HEK293 (cell line): ENCODE data around the gene HYOU1.

ENCODE experiments used
- BCL11A ChIP-seq: fragments of 450-650 bp; formaldehyde crosslinking; IDR thresholded peaks from 2 replicates; pipeline ENCODE4 v1.5.1; 2016; ENCODE audit warnings: low read depth, missing biosample characterization, missing genetic modification characterization
- FEZF1 ChIP-seq: fragments of 450-650 bp; formaldehyde crosslinking; IDR thresholded peaks from 2 replicates; pipeline ENCODE4 v1.5.1; 2016; ENCODE audit warnings: missing biosample characterization, missing genetic modification characterization
- GFI1B ChIP-seq: fragments of 450-650 bp; formaldehyde crosslinking; IDR thresholded peaks from 2 replicates; pipeline ENCODE4 v1.5.1; 2016; ENCODE audit warnings: missing biosample characterization, missing genetic modification characterization
- KLF9 ChIP-seq: fragments of 450-650 bp; formaldehyde crosslinking; IDR thresholded peaks from 2 replicates; pipeline ENCODE4 v1.5.1; 2016; ENCODE audit warnings: missing biosample characterization, missing genetic modification characterization, low read depth
- MEIS1 ChIP-seq: sonication (generic); formaldehyde crosslinking; IDR thresholded peaks from 2 replicates; pipeline ENCODE4 v1.8.1; 2022; ENCODE audit warnings: missing genetic modification reagents, mild to moderate bottlenecking, borderline replicate concordance
- PATZ1 ChIP-seq: fragments of 450-650 bp; formaldehyde crosslinking; IDR thresholded peaks from 2 replicates; pipeline ENCODE4 v1.5.1; 2016; ENCODE audit warnings: missing biosample characterization, missing genetic modification characterization
- SCRT2 ChIP-seq: fragments of 450-650 bp; formaldehyde crosslinking; IDR thresholded peaks from 2 replicates; pipeline ENCODE4 v1.5.1; 2016; ENCODE audit warnings: missing biosample characterization, missing genetic modification characterization
- ZBTB44 ChIP-seq: fragments of 450-650 bp; IDR thresholded peaks from 2 replicates; pipeline ENCODE4 v1.5.1; 2018; ENCODE audit warnings: missing biosample characterization, mild to moderate bottlenecking, missing genetic modification characterization
- ZFP41 ChIP-seq: fragments of 450-650 bp; formaldehyde crosslinking; IDR thresholded peaks from 2 replicates; pipeline ENCODE4 v1.5.1; 2016; ENCODE audit warnings: missing biosample characterization, missing genetic modification characterization, borderline replicate concordance
- ZFP69B ChIP-seq: fragments of 450-650 bp; formaldehyde crosslinking; IDR thresholded peaks from 2 replicates; pipeline ENCODE4 v1.5.1; 2016; ENCODE audit warnings: missing biosample characterization, missing genetic modification characterization
- ZNF133 ChIP-seq: fragments of 450-650 bp; formaldehyde crosslinking; IDR thresholded peaks from 2 replicates; pipeline ENCODE4 v1.5.1; 2016; ENCODE audit warnings: missing biosample characterization, missing genetic modification characterization
- ZNF138 ChIP-seq: fragments of 450-650 bp; formaldehyde crosslinking; IDR thresholded peaks from 2 replicates; pipeline ENCODE4 v1.5.1; 2016; ENCODE audit warnings: missing biosample characterization, missing genetic modification characterization, borderline replicate concordance
- ZNF184 ChIP-seq: fragments of 450-650 bp; IDR thresholded peaks from 2 replicates; pipeline ENCODE4 v1.5.1; 2018; ENCODE audit warnings: missing biosample characterization, mild to moderate bottlenecking, missing genetic modification characterization
- ZNF223 ChIP-seq: fragments of 450-650 bp; formaldehyde crosslinking; IDR thresholded peaks from 2 replicates; pipeline ENCODE4 v1.5.1; 2016; ENCODE audit warnings: missing biosample characterization, missing genetic modification characterization
- ZNF280D ChIP-seq: fragments of 450-650 bp; formaldehyde crosslinking; IDR thresholded peaks from 2 replicates; pipeline ENCODE4 v1.5.1; 2016; ENCODE audit warnings: missing biosample characterization, missing genetic modification characterization
- ZNF354C ChIP-seq: fragments of 450-650 bp; formaldehyde crosslinking; IDR thresholded peaks from 2 replicates; pipeline ENCODE4 v1.5.1; 2016; ENCODE audit warnings: missing biosample characterization, missing genetic modification characterization, low read depth, borderline replicate concordance
- ZNF362 ChIP-seq: fragments of 450-650 bp; formaldehyde crosslinking; IDR thresholded peaks from 2 replicates; pipeline ENCODE4 v1.5.1; 2016; ENCODE audit warnings: missing biosample characterization, missing genetic modification characterization
- ZNF398 ChIP-seq: fragments of 450-650 bp; formaldehyde crosslinking; IDR thresholded peaks from 2 replicates; pipeline ENCODE4 v1.5.1; 2017; ENCODE audit warnings: missing biosample characterization, missing genetic modification characterization
- ZNF416 ChIP-seq: fragments of 450-650 bp; formaldehyde crosslinking; IDR thresholded peaks from 2 replicates; pipeline ENCODE4 v1.5.1; 2016; ENCODE audit warnings: missing biosample characterization, missing genetic modification characterization
- ZNF510 ChIP-seq: fragments of 450-650 bp; formaldehyde crosslinking; IDR thresholded peaks from 2 replicates; pipeline ENCODE4 v1.5.1; 2018; ENCODE audit warnings: mild to moderate bottlenecking, missing genetic modification characterization, missing biosample characterization; ENCODE audit not compliant: insufficient replicate concordance
- ZNF521 ChIP-seq: fragments of 450-650 bp; formaldehyde crosslinking; IDR thresholded peaks from 2 replicates; pipeline ENCODE4 v1.5.1; 2017; ENCODE audit warnings: missing biosample characterization, mild to moderate bottlenecking, missing genetic modification characterization
- ZNF530 ChIP-seq: fragments of 450-650 bp; formaldehyde crosslinking; IDR thresholded peaks from 2 replicates; pipeline ENCODE4 v1.5.1; 2016; ENCODE audit warnings: low read depth, missing biosample characterization, missing genetic modification characterization
- ZNF555 ChIP-seq: fragments of 450-650 bp; formaldehyde crosslinking; conservative IDR thresholded peaks from 2 replicates; pipeline ENCODE4 v1.5.1; 2017; ENCODE audit warnings: missing biosample characterization, mild to moderate bottlenecking, missing genetic modification characterization, inconsistent platforms
- ZNF621 ChIP-seq: fragments of 450-650 bp; formaldehyde crosslinking; IDR thresholded peaks from 2 replicates; pipeline ENCODE4 v1.5.1; 2017; ENCODE audit warnings: missing biosample characterization, missing genetic modification characterization
- ZNF626 ChIP-seq: fragments of 450-650 bp; sonication (Bioruptor Pico); formaldehyde crosslinking; IDR thresholded peaks from 2 replicates; pipeline ENCODE4 v1.5.1; 2018; ENCODE audit warnings: missing biosample characterization, missing genetic modification characterization, inconsistent platforms
- ZNF639 ChIP-seq: fragments of 450-650 bp; formaldehyde crosslinking; IDR thresholded peaks from 2 replicates; pipeline ENCODE4 v1.5.1; 2016; ENCODE audit warnings: missing biosample characterization, missing genetic modification characterization
- ZNF660 ChIP-seq: fragments of 450-650 bp; IDR thresholded peaks from 2 replicates; pipeline ENCODE4 v1.5.1; 2018; ENCODE audit warnings: missing biosample characterization, mild to moderate bottlenecking, missing genetic modification characterization
- ZNF776 ChIP-seq: fragments of 450-650 bp; formaldehyde crosslinking; IDR thresholded peaks from 2 replicates; pipeline ENCODE4 v1.5.0; 2017; ENCODE audit warnings: missing biosample characterization, missing genetic modification characterization, borderline replicate concordance

The HYOU1 gene

GRCh38 chr11:119091966-119092879 lies 35.2 kb upstream of the HYOU1 start (continued):
- no peak for TF ChIP-seq ZNF416
- no peak for TF ChIP-seq ZNF626
- no peak for TF ChIP-seq ZNF354C
- no peak for TF ChIP-seq KLF9 (tag by site-specific recombination)
- TF ChIP-seq ZNF223 (tag by site-specific recombination): no peak
- no peak for TF ChIP-seq ZNF510 (tag by site-specific recombination)
- no peak for TF ChIP-seq ZNF621 (tag by site-specific recombination)
- no peak for TF ChIP-seq GFI1B (tag by site-specific recombination)
- no peak for TF ChIP-seq ZNF280D (tag by site-specific recombination)
- TF ChIP-seq MEIS1 (CRISPR knock-in tag): no peak
- no peak for TF ChIP-seq ZNF555 (tag by site-specific recombination)
- no peak for TF ChIP-seq ZFP41
- no peak for TF ChIP-seq ZBTB44
- TF ChIP-seq BCL11A (tag by site-specific recombination): no peak
- no peak for TF ChIP-seq ZNF138
- TF ChIP-seq ZNF398 (tag by site-specific recombination): no peak
- no peak for TF ChIP-seq ZNF184
- TF ChIP-seq FEZF1: no peak
- TF ChIP-seq ZNF639 (tag by site-specific recombination): no peak
- TF ChIP-seq ZNF521 (tag by site-specific recombination): no peak
- TF ChIP-seq ZNF133 (tag by site-specific recombination): no peak
- TF ChIP-seq ZFP69B (tag by site-specific recombination): peak; percentile 79
- peak; percentile 74 for TF ChIP-seq SCRT2 (tag by site-specific recombination)
- TF ChIP-seq ZNF660 (tag by site-specific recombination): no peak
- TF ChIP-seq ZNF530 (tag by site-specific recombination): no peak
- TF ChIP-seq PATZ1: no peak
- TF ChIP-seq ZNF362 (tag by site-specific recombination): no peak
- no peak for TF ChIP-seq ZNF776 (tag by site-specific recombination)
